Mesothelial cell of epicardium (in vitro differentiated cells): ENCODE data around the gene COQ10A. TPM values are rescaled to one million over a fixed set of nuclear protein-coding genes. Genes with fewer than 3 reads are reported as not detected.
"Not testable (repeated sequence)": the region's sequence is repeated elsewhere in the genome, so short reads cannot be mapped to it uniquely, and the experiment has no call there.

Experiments used
- DNase-seq, 2 experiments: peaks; one replicate each; pipeline ENCODE4 v3.0.0; 2021; ENCODE audit warnings: low spot score in 2 of 2; ENCODE audit not compliant: unreplicated experiment in 2 of 2
- H3K27ac Mint-ChIP-seq: 2 replicates; pipeline ENCODE4 v1.8.0; 2021; ENCODE audit warnings: mixed read lengths
- H3K27me3 Mint-ChIP-seq: 2 replicates; pipeline ENCODE4 v1.8.0; 2021; ENCODE audit warnings: low read depth, mixed read lengths
- H3K36me3 Mint-ChIP-seq: 2 replicates; pipeline ENCODE4 v1.8.0; 2021; ENCODE audit warnings: mixed read lengths
- H3K4me1 Mint-ChIP-seq: 2 replicates; pipeline ENCODE4 v1.8.0; 2021; ENCODE audit warnings: mixed read lengths
- H3K4me3 Mint-ChIP-seq: 2 replicates; pipeline ENCODE4 v1.8.0; 2021; ENCODE audit warnings: mild to moderate bottlenecking, moderate library complexity, mixed read lengths
- H3K9me3 Mint-ChIP-seq: 2 replicates; pipeline ENCODE4 v1.8.0; 2021; ENCODE audit warnings: mixed read lengths
- CTCF ChIP-seq: fragments of 200-600 bp; sonication (generic); IDR thresholded peaks from one replicate; pipeline ENCODE4 v1.5.0; 2021; ENCODE audit warnings: antibody characterized with exemption; ENCODE audit not compliant: unreplicated experiment
- total RNA-seq: library from RNA; stranded (reverse); gene quantifications from 3 replicates; pipeline ENCODE4 v1.2.1, GENCODE V29; 2021

COQ10A gene
- total RNA-seq, 1 donor from 2014 or later: 15.3 TPM

GRCh38 chr12:56260380-56260779 is 6.4 kb upstream of the COQ10A start:
- peaks cover 4% of the 10 kb centered on the region for H3K36me3 Mint-ChIP-seq
- no peaks in the 10 kb centered on the region for H3K27me3 Mint-ChIP-seq
- DNase-seq: no peak
- peaks cover 15% of the 10 kb centered on the region for H3K4me1 Mint-ChIP-seq
- no peak for TF ChIP-seq CTCF
- no peaks in the 10 kb centered on the region for H3K9me3 Mint-ChIP-seq
- H3K4me3 Mint-ChIP-seq: no peak overlapping the region
- no peak overlapping the region for H3K27ac Mint-ChIP-seq

GRCh38 chr12:56260921-56261320 is 5.8 kb upstream of the COQ10A start:
- Mint-ChIP-seq H3K27me3 (no peaks in the 10 kb centered on the region), H3K27ac (no peak overlapping the region), H3K36me3 (peaks cover 4% of the 10 kb centered on the region), H3K9me3 (no peaks in the 10 kb centered on the region), H3K4me3 (no peak overlapping the region), H3K4me1 (peaks cover 16% of the 10 kb centered on the region)
- no peak for DNase-seq
- no peak for TF ChIP-seq CTCF

- Mint-ChIP-seq H3K36me3 (no peaks in the 10 kb centered on the region), H3K27ac (no peak overlapping the region), H3K27me3 (no peaks in the 10 kb centered on the region), H3K4me3 (no peak overlapping the region), H3K4me1 (peaks cover 19% of the 10 kb centered on the region), H3K9me3 (no peaks in the 10 kb centered on the region)
- no peak for TF ChIP-seq CTCF
- DNase-seq: no peak
Measured at GRCh38 chr12:56261503-56262232, 5.1 kb upstream of the COQ10A start.

GRCh38 chr12:56262955-56263354 is 3.8 kb upstream of the COQ10A start:
- not testable (repeated sequence) for DNase-seq, H3K36me3 Mint-ChIP-seq, H3K27me3 Mint-ChIP-seq, H3K4me3 Mint-ChIP-seq, H3K27ac Mint-ChIP-seq, H3K9me3 Mint-ChIP-seq
- H3K4me1 Mint-ChIP-seq: peaks cover 15% of the 10 kb centered on the region

- Mint-ChIP-seq H3K27ac (peak overlapping the region; percentile 87), H3K4me3 (peak overlapping the region; percentile 92)
- not testable (repeated sequence) for H3K27me3 Mint-ChIP-seq, H3K9me3 Mint-ChIP-seq, DNase-seq, H3K4me1 Mint-ChIP-seq, H3K36me3 Mint-ChIP-seq
Measured at GRCh38 chr12:56266068-56266692, 562 bp upstream of the COQ10A start.

GRCh38 chr12:56267443-56268071 is 815 bp downstream of the COQ10A start:
- Mint-ChIP-seq H3K27me3 (no peaks in the 10 kb centered on the region), H3K27ac (peak overlapping the region; percentile 34), H3K4me1 (peaks cover 8% of the 10 kb centered on the region), H3K4me3 (peak overlapping the region; percentile 72), H3K9me3 (no peaks in the 10 kb centered on the region), H3K36me3 (peaks cover 10% of the 10 kb centered on the region)
- no peak for TF ChIP-seq CTCF
- DNase-seq: no peak
